Measurements from ENCODE around the gene TBC1D8. TPM values are rescaled to one million over a fixed set of nuclear protein-coding genes. Genes with fewer than 3 reads are reported as not detected.

Gene TBC1D8
- total and polyA plus RNA-seq, 2 of the 13 experiments (the other 11 are each of a cell fraction or from before 2014, with no cell fraction given): 45.1 to 95.4 TPM

- TF ChIP-seq ZBTB49 (CRISPR knock-in tag; IDR thresholded peaks at IDR 0.05; ENCODE audit: borderline replicate concordance) (no peak; the same call in 1 of the 2 replicates), PITX1 (CRISPR knock-in tag; IDR thresholded peaks at IDR 0.05) (peak; percentile 26; the same call in 1 of the 2 replicates), PATZ1 (CRISPR knock-in tag; IDR thresholded peaks at IDR 0.05) (peak; percentile 41; the same call in 1 of the 2 replicates), MIXL1 (CRISPR knock-in tag; IDR thresholded peaks at IDR 0.05) (no peak), NCOA2 (CRISPR knock-in tag; IDR thresholded peaks at IDR 0.05) (no peak), ZNF556 (CRISPR knock-in tag; IDR thresholded peaks at IDR 0.05; ENCODE audit: borderline replicate concordance) (no peak), XBP1 (CRISPR knock-in tag; IDR thresholded peaks at IDR 0.05) (no peak), PHB2 (IDR thresholded peaks at IDR 0.05; ENCODE audit: partially characterized antibody) (no peak), NFKBIZ (CRISPR knock-in tag; IDR thresholded peaks at IDR 0.05) (no peak), ZFP36L2 (CRISPR knock-in tag; IDR thresholded peaks at IDR 0.05) (no peak), HOXA5 (CRISPR knock-in tag; IDR thresholded peaks at IDR 0.05) (no peak), ZC3H13 (CRISPR knock-in tag; IDR thresholded peaks at IDR 0.05) (no peak), KMT2A (CRISPR knock-in tag; IDR thresholded peaks at IDR 0.05) (peak; percentile 63; the same call in 1 of the 2 replicates)
- TF ChIP-seq, protein P1, sequence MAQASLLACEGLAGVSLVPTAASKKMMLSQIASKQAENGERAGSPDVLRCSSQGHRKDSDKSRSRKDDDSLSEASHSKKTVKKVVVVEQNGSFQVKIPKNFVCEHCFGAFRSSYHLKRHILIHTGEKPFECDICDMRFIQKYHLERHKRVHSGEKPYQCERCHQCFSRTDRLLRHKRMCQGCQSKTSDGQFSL (CRISPR knock-in tag; IDR thresholded peaks at IDR 0.05): no peak
- TF ChIP-seq, protein P2, sequence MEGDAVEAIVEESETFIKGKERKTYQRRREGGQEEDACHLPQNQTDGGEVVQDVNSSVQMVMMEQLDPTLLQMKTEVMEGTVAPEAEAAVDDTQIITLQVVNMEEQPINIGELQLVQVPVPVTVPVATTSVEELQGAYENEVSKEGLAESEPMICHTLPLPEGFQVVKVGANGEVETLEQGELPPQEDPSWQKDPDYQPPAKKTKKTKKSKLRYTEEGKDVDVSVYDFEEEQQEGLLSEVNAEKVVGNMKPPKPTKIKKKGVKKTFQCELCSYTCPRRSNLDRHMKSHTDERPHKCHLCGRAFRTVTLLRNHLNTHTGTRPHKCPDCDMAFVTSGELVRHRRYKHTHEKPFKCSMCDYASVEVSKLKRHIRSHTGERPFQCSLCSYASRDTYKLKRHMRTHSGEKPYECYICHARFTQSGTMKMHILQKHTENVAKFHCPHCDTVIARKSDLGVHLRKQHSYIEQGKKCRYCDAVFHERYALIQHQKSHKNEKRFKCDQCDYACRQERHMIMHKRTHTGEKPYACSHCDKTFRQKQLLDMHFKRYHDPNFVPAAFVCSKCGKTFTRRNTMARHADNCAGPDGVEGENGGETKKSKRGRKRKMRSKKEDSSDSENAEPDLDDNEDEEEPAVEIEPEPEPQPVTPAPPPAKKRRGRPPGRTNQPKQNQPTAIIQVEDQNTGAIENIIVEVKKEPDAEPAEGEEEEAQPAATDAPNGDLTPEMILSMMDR (CRISPR knock-in tag; IDR thresholded peaks at IDR 0.05): no peak
- TF ChIP-seq, protein P3, sequence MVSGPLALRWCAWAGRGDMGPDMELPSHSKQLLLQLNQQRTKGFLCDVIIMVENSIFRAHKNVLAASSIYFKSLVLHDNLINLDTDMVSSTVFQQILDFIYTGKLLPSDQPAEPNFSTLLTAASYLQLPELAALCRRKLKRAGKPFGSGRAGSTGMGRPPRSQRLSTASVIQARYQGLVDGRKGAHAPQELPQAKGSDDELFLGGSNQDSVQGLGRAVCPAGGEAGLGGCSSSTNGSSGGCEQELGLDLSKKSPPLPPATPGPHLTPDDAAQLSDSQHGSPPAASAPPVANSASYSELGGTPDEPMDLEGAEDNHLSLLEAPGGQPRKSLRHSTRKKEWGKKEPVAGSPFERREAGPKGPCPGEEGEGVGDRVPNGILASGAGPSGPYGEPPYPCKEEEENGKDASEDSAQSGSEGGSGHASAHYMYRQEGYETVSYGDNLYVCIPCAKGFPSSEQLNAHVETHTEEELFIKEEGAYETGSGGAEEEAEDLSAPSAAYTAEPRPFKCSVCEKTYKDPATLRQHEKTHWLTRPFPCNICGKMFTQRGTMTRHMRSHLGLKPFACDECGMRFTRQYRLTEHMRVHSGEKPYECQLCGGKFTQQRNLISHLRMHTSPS (CRISPR knock-in tag; IDR thresholded peaks at IDR 0.05; ENCODE audit: low read depth): peak; percentile 76; the same call in 1 of the 2 replicates
- TF ChIP-seq, protein P4, sequence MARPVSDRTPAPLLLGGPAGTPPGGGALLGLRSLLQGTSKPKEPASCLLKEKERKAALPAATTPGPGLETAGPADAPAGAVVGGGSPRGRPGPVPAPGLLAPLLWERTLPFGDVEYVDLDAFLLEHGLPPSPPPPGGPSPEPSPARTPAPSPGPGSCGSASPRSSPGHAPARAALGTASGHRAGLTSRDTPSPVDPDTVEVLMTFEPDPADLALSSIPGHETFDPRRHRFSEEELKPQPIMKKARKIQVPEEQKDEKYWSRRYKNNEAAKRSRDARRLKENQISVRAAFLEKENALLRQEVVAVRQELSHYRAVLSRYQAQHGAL (CRISPR knock-in tag; IDR thresholded peaks at IDR 0.05; ENCODE audit: not compliant biosample characterization): no peak
- TF ChIP-seq, protein P5, sequence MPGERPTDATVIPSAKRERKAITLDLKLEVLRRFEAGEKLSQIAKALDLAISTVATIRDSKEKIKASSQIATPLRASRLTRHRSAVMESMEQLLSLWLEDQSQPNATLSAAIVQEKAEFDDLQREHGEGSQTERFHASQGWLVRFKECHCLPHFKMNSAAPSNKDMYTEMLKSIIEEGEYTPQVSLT (CRISPR knock-in tag; IDR thresholded peaks at IDR 0.05; ENCODE audit: borderline replicate concordance, low read depth): no peak
Measured at GRCh38 chr2:101149241-101150192, 1.7 kb downstream of the TBC1D8 start (continued).

Measured in HepG2 (cell line).